HL-60 (cell line): Measurements from ENCODE around the gene MPV17L2.

Experiments
- DNase-seq, 2 experiments: peaks; one replicate each; pipeline ENCODE4 v3.0.0-alpha.2; 2010 to 2020; ENCODE audit warnings: low read depth in 1 of 2, low spot score in 1 of 2
- H3K27ac ChIP-seq: fragments of 250-450 bp; sonication (Bioruptor Pico); replicated peaks from 2 replicates; pipeline ENCODE4 v1.5.1; 2020; ENCODE audit warnings: mild to moderate bottlenecking, moderate library complexity
- H3K27me3 ChIP-seq: fragments of 250-450 bp; sonication (Bioruptor Pico); 2 replicates; pipeline ENCODE4 v1.5.1; 2021; ENCODE audit warnings: mild to moderate bottlenecking, moderate library complexity; ENCODE audit not compliant: insufficient read depth, poor library complexity, severe bottlenecking
- H3K4me3 ChIP-seq: replicated peaks from 2 replicates; pipeline ENCODE4 v1.5.1; 2011; ENCODE audit warnings: mild to moderate bottlenecking, control low read depth, low read length; ENCODE audit not compliant: insufficient read depth
- CTCF ChIP-seq: IDR thresholded peaks from one replicate; pipeline ENCODE4 v1.5.1; 2011; ENCODE audit warnings: low read length, control low read depth, inconsistent platforms; ENCODE audit not compliant: insufficient read depth
- GABPA ChIP-seq: IDR thresholded peaks from 2 replicates; pipeline ENCODE4 v1.6.1; 2012; ENCODE audit warnings: low read depth
- POLR2AphosphoS5 ChIP-seq: IDR thresholded peaks from 2 replicates; pipeline ENCODE4 v1.6.1; 2012; ENCODE audit warnings: low read depth
- SPI1 ChIP-seq: IDR thresholded peaks from 2 replicates; pipeline ENCODE4 v1.6.1; 2012; ENCODE audit warnings: low read depth, mild to moderate bottlenecking, borderline replicate concordance
- TF ChIP-seq, protein P1 (sequence below): IDR thresholded peaks from 2 replicates; pipeline ENCODE4 v1.6.1; 2012; ENCODE audit warnings: low read depth; ENCODE audit not compliant: insufficient replicate concordance

The MPV17L2 gene

GRCh38 chr19:18156268-18156667 lies 36.8 kb upstream of the MPV17L2 start:
- no peak overlapping the region for H3K27ac ChIP-seq
- DNase-seq, result no peak
- no peak for TF ChIP-seq GABPA
- TF ChIP-seq SPI1, result no peak
- TF ChIP-seq, protein P1, sequence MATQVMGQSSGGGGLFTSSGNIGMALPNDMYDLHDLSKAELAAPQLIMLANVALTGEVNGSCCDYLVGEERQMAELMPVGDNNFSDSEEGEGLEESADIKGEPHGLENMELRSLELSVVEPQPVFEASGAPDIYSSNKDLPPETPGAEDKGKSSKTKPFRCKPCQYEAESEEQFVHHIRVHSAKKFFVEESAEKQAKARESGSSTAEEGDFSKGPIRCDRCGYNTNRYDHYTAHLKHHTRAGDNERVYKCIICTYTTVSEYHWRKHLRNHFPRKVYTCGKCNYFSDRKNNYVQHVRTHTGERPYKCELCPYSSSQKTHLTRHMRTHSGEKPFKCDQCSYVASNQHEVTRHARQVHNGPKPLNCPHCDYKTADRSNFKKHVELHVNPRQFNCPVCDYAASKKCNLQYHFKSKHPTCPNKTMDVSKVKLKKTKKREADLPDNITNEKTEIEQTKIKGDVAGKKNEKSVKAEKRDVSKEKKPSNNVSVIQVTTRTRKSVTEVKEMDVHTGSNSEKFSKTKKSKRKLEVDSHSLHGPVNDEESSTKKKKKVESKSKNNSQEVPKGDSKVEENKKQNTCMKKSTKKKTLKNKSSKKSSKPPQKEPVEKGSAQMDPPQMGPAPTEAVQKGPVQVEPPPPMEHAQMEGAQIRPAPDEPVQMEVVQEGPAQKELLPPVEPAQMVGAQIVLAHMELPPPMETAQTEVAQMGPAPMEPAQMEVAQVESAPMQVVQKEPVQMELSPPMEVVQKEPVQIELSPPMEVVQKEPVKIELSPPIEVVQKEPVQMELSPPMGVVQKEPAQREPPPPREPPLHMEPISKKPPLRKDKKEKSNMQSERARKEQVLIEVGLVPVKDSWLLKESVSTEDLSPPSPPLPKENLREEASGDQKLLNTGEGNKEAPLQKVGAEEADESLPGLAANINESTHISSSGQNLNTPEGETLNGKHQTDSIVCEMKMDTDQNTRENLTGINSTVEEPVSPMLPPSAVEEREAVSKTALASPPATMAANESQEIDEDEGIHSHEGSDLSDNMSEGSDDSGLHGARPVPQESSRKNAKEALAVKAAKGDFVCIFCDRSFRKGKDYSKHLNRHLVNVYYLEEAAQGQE, result no peak
- no peak for TF ChIP-seq CTCF
- TF ChIP-seq POLR2AphosphoS5, result no peak
- no peaks in the 10 kb centered on the region for H3K27me3 ChIP-seq
- no peak overlapping the region for H3K4me3 ChIP-seq

DNA sequence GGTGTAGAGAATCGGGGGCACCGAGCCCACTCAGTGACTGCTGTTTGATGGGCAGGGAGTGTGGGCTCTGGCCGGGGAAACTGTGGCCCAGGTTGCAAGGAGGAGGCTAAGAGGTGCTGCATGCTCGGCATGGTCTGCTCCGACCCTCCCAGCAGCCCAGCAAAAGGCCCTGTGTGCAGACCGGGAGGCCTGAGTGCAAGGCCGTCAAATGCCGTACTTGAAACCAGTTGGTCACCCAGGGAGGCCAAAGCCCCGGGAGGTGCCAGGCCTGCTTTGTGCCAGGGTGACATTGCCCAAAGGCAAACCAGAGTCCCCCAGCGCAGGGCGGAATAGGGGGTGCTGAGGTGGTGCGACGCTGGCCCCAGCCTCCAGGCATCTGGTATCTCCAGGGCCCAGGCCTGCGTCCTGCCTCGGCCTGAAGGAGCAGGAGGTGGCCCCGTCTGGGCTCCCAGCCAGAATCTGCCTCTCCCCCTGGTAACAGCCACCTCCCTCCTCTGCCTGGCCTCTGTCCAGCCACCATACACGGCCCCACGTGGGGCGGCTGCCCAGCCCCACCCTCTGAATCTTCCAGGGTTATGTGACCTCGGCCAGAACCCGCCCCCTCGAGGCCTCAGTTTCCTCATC lies 36.1 kb upstream of the MPV17L2 start:
- no peak for DNase-seq
- H3K27ac ChIP-seq, result no peak overlapping the region
- no peaks in the 10 kb centered on the region for H3K27me3 ChIP-seq
- no peak overlapping the region for H3K4me3 ChIP-seq
- no peak for TF ChIP-seq CTCF
- no peak for TF ChIP-seq POLR2AphosphoS5
- no peak for TF ChIP-seq GABPA
- no peak for TF ChIP-seq SPI1
- TF ChIP-seq, protein P1, result no peak

DNA sequence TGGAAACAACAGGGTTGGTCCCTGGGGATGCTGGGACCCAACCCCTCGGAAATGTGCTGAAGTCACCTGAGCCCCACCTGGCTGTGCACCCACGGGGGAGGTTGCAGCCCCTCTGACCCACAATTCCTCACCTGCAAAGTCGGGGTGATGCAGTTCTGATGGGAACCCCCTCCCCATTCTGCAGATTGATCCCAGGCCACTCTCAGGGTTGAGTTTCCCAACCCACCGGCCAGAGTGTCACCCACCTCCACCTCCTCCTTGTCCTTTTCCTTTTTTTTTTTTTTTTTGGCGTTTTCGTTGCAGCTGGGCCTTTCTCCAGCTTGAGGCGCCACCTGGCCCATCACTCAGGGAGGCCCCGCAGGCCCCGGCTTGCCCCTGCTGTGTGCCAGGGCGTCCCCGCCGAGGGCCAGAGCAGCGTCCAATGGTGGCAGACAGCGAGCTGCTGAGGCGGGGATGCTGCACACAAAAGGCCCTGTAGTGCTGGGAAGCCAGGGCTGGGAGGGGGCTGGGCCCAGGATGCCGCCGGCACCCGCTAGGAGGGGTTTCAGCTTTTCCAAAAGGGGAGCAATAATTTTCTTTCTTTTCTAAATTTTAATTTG lies 35.5 kb upstream of the MPV17L2 start:
- DNase-seq, result no peak
- TF ChIP-seq SPI1 (no peak), GABPA (no peak), POLR2AphosphoS5 (no peak), CTCF (no peak)
- TF ChIP-seq, protein P1, result no peak
- Histone ChIP-seq H3K4me3 (no peak overlapping the region), H3K27ac (no peak overlapping the region), H3K27me3 (no peaks in the 10 kb centered on the region)
